Vagina (tissue), 2 donors: Measurements from ENCODE around the gene ARHGEF4. TPM values are rescaled to one million over a fixed set of nuclear protein-coding genes. Genes with fewer than 3 reads are reported as not detected.

Source experiments
- DNase-seq, 2 donors: peaks; one replicate each; pipeline ENCODE4 v3.0.0-alpha.2; 2017; ENCODE audit errors: extremely low spot score in 2 of 2
- H3K27ac ChIP-seq: fragments of 200-600 bp; sonication (generic); one replicate; pipeline ENCODE4 v1.5.1; 2019
- H3K27me3 ChIP-seq: fragments of 200-600 bp; sonication (generic); one replicate; pipeline ENCODE4 v1.5.1; 2019
- H3K36me3 ChIP-seq, 2 donors: fragments of 200-600 bp; sonication (generic); one replicate each; pipeline ENCODE4 v1.5.1; 2017 to 2019
- H3K4me1 ChIP-seq: fragments of 200-600 bp; sonication (generic); one replicate; pipeline ENCODE4 v1.5.1; 2019
- H3K4me3 ChIP-seq, 2 donors: fragments of 200-600 bp; sonication (generic); 1 replicate in 1 of 2; 2 replicates in 1 of 2; pipeline ENCODE4 v1.5.1; 2016 to 2019
- H3K9me3 ChIP-seq: fragments of 200-600 bp; sonication (generic); one replicate; pipeline ENCODE4 v1.5.1; 2019
- CTCF ChIP-seq, 3 experiments: fragments of 450-650 bp in 2 of 3; fragments of 200-600 bp in 1 of 3; sonication (generic) in 1 of 3; IDR thresholded peaks; one replicate each; pipeline ENCODE4 v1.5.1; 2017 to 2019; ENCODE audit warnings: antibody characterized with exemption in 3 of 3, mild to moderate bottlenecking in 2 of 3, moderate library complexity in 2 of 3
- POLR2A ChIP-seq, 2 donors: fragments of 450-650 bp; IDR thresholded peaks; one replicate each; pipeline ENCODE4 v1.6.1; 2017; ENCODE audit warnings: antibody characterized with exemption in 2 of 2, mild to moderate bottlenecking in 2 of 2, moderate library complexity in 2 of 2
- POLR2AphosphoS5 ChIP-seq, 2 donors: sonication (generic); formaldehyde crosslinking; IDR thresholded peaks; one replicate each; pipeline ENCODE4 v1.9.0; 2017; ENCODE audit warnings: antibody characterized with exemption in 2 of 2, mild to moderate bottlenecking in 2 of 2, low read depth in 1 of 2; ENCODE audit not compliant: insufficient read depth in 1 of 2
- intact Hi-C: fragments of 100-400 bp; cut with DNase I; formaldehyde crosslinking; loops from one replicate; pipeline ENCODE4 v1.15.1; 2023
- total RNA-seq: library from RNA; depleted of rRNA; stranded (reverse); fragments of >200 nt; gene quantifications from one replicate; pipeline ENCODE4 v1.2.3, GENCODE V29; 2016

ARHGEF4 gene
- total RNA-seq, 1 donor from 2014 or later: 116 TPM

- TF ChIP-seq CTCF (IDR thresholded peaks at IDR 0.05) (no peak), POLR2AphosphoS5 (IDR thresholded peaks at IDR 0.05; ENCODE audit: insufficient read depth in 1 of 2, low read depth in 1 of 2) (no peak), POLR2A (IDR thresholded peaks at IDR 0.05) (no peak)
- Histone ChIP-seq H3K4me3 (no peak overlapping the region), H3K4me1 (no peaks in the 10 kb centered on the region), H3K27ac (no peak overlapping the region), H3K9me3 (no peaks in the 10 kb centered on the region), H3K36me3 (no peaks in the 10 kb centered on the region), H3K27me3 (no peaks in the 10 kb centered on the region)
- no peak for DNase-seq
- intact Hi-C loops: no loop called here
These were observed 160.0 kb downstream of the ARHGEF4 start for GRCh38 chr2:130996691-130997090.

- DNase-seq: no peak
- Histone ChIP-seq H3K4me3 (no peak overlapping the region), H3K4me1 (no peaks in the 10 kb centered on the region), H3K36me3 (no peaks in the 10 kb centered on the region), H3K27ac (no peak overlapping the region), H3K9me3 (no peaks in the 10 kb centered on the region), H3K27me3 (no peaks in the 10 kb centered on the region)
- TF ChIP-seq CTCF (IDR thresholded peaks at IDR 0.05) (no peak), POLR2AphosphoS5 (IDR thresholded peaks at IDR 0.05; ENCODE audit: insufficient read depth in 1 of 2, low read depth in 1 of 2) (no peak), POLR2A (IDR thresholded peaks at IDR 0.05) (no peak)
- intact Hi-C loops: no loop called here
These were observed 160.5 kb downstream of the ARHGEF4 start for GRCh38 chr2:130997198-130997597.

GRCh38 chr2:130998561-130998960 lies 161.8 kb downstream of the ARHGEF4 start:
- no peaks in the 10 kb centered on the region for H3K4me1 ChIP-seq
- intact Hi-C loops: no loop called here
- no peaks in the 10 kb centered on the region for H3K27me3 ChIP-seq
- TF ChIP-seq POLR2A (IDR thresholded peaks at IDR 0.05): no peak
- no peak for TF ChIP-seq CTCF (IDR thresholded peaks at IDR 0.05)
- TF ChIP-seq POLR2AphosphoS5 (IDR thresholded peaks at IDR 0.05; ENCODE audit: insufficient read depth in 1 of 2, low read depth in 1 of 2): no peak
- H3K4me3 ChIP-seq: no peak overlapping the region
- no peaks in the 10 kb centered on the region for H3K9me3 ChIP-seq
- H3K36me3 ChIP-seq: no peaks in the 10 kb centered on the region
- H3K27ac ChIP-seq: no peak overlapping the region
- no peak for DNase-seq

GRCh38 chr2:131004446-131005209 lies 167.9 kb downstream of the ARHGEF4 start:
- Histone ChIP-seq H3K4me3 (no peak overlapping the region), H3K36me3 (no peaks in the 10 kb centered on the region), H3K27me3 (no peaks in the 10 kb centered on the region), H3K9me3 (no peaks in the 10 kb centered on the region), H3K27ac (no peak overlapping the region), H3K4me1 (no peaks in the 10 kb centered on the region)
- no peak for DNase-seq
- no peak for TF ChIP-seq CTCF (IDR thresholded peaks at IDR 0.05)
- TF ChIP-seq POLR2AphosphoS5 (IDR thresholded peaks at IDR 0.05; ENCODE audit: insufficient read depth in 1 of 2, low read depth in 1 of 2): no peak
- intact Hi-C loops: no loop called here

GRCh38 chr2:131005216-131005935 lies 168.7 kb downstream of the ARHGEF4 start:
- TF ChIP-seq CTCF (IDR thresholded peaks at IDR 0.05) (no peak), POLR2AphosphoS5 (IDR thresholded peaks at IDR 0.05; ENCODE audit: insufficient read depth in 1 of 2, low read depth in 1 of 2) (no peak), POLR2A (IDR thresholded peaks at IDR 0.05) (no peak)
- no peak overlapping the region for H3K4me3 ChIP-seq
- H3K9me3 ChIP-seq: no peaks in the 10 kb centered on the region
- no peak overlapping the region for H3K27ac ChIP-seq
- H3K27me3 ChIP-seq: no peaks in the 10 kb centered on the region
- no peak for DNase-seq
- intact Hi-C loops: no loop called here
- H3K36me3 ChIP-seq: no peaks in the 10 kb centered on the region
- H3K4me1 ChIP-seq: no peaks in the 10 kb centered on the region
